Naive thymus-derived CD4-positive, alpha-beta T cell (primary cell): ENCODE results near the gene FSD2. TPM values are rescaled to one million over a fixed set of nuclear protein-coding genes. Genes with fewer than 3 reads are reported as not detected.
"Not testable (repeated sequence)": the region's sequence is repeated elsewhere in the genome, so short reads cannot be mapped to it uniquely, and the experiment has no call there.

ENCODE experiments used
- ATAC-seq: fragments of 150-1000 bp; cut with Tn5 transposase; 2 replicates; pipeline ENCODE4 v1.10.0; 2021; ENCODE audit warnings: mild to moderate bottlenecking, moderate library complexity
- CTCF ChIA-PET: fragments of 350-600 bp; sonication (Branson Sonifier 250); formaldehyde crosslinking; loops from one replicate; lab custom pipeline; 2021; ENCODE audit warnings: antibody characterized with exemption; lab: Charles Lee
- POLR2A ChIA-PET: fragments of 350-600 bp; sonication (Branson Sonifier 250); formaldehyde crosslinking; loops from one replicate; lab custom pipeline; 2021; ENCODE audit warnings: antibody characterized with exemption, inconsistent platforms; lab: Charles Lee
- DNase-seq, 9 donors: peaks; one replicate each; pipeline versions ENCODE4 v3.0.0 to v3.0.0-alpha.2; 2020 to 2022; ENCODE audit warnings: mixed read lengths in 1 of 9
- H3K27ac ChIP-seq: one replicate; pipeline ENCODE4 v1.7.0; 2013; ENCODE audit warnings: mild to moderate bottlenecking, low read depth, low read length, moderate library complexity
- H3K27me3 ChIP-seq, 2 donors: one replicate each; pipeline ENCODE4 v1.7.0; 2013; ENCODE audit warnings: low read length in 2 of 2, mild to moderate bottlenecking in 2 of 2, moderate library complexity in 2 of 2; ENCODE audit not compliant: control insufficient read depth in 2 of 2, insufficient read depth in 2 of 2
- H3K36me3 ChIP-seq, 3 experiments: 1 replicate in 2 of 3; 2 replicates in 1 of 3; pipeline ENCODE4 v1.7.0; 2013; ENCODE audit warnings: low read length in 3 of 3, mild to moderate bottlenecking in 3 of 3, moderate library complexity in 1 of 3; ENCODE audit not compliant: insufficient read depth in 3 of 3, control insufficient read depth in 2 of 3
- H3K4me1 ChIP-seq, 2 donors: one replicate each; pipeline ENCODE4 v1.7.0; 2013; ENCODE audit warnings: low read length in 2 of 2, mild to moderate bottlenecking in 2 of 2, moderate library complexity in 1 of 2; ENCODE audit not compliant: control insufficient read depth in 2 of 2, insufficient read depth in 2 of 2
- H3K4me3 ChIP-seq: 2 replicates; pipeline ENCODE4 v1.7.0; 2013; ENCODE audit warnings: mild to moderate bottlenecking, low read length
- H3K9me3 ChIP-seq, 3 experiments: 1 replicate in 2 of 3; 2 replicates in 1 of 3; pipeline ENCODE4 v1.7.0; 2013; ENCODE audit warnings: low read length in 3 of 3; ENCODE audit not compliant: control insufficient read depth in 2 of 3
- H3K27ac Mint-ChIP-seq, 9 donors: one replicate each; pipeline ENCODE4 v1.8.0; 2020 to 2022; ENCODE audit warnings: mixed read lengths in 9 of 9, mild to moderate bottlenecking in 8 of 9, moderate library complexity in 5 of 9, inconsistent platforms in 2 of 9
- H3K27me3 Mint-ChIP-seq, 5 donors: one replicate each; pipeline ENCODE4 v1.8.0; 2021 to 2022; ENCODE audit warnings: mixed read lengths in 5 of 5, mild to moderate bottlenecking in 1 of 5
- H3K36me3 Mint-ChIP-seq, 5 donors: one replicate each; pipeline ENCODE4 v1.8.0; 2020 to 2022; ENCODE audit warnings: mixed read lengths in 5 of 5, mild to moderate bottlenecking in 3 of 5, inconsistent platforms in 1 of 5
- H3K4me1 Mint-ChIP-seq, 7 donors: one replicate each; pipeline ENCODE4 v1.8.0; 2020 to 2022; ENCODE audit warnings: mixed read lengths in 7 of 7, mild to moderate bottlenecking in 3 of 7, inconsistent platforms in 1 of 7
- H3K4me3 Mint-ChIP-seq, 10 donors: one replicate each; pipeline ENCODE4 v1.8.0; 2020 to 2022; ENCODE audit warnings: mild to moderate bottlenecking in 10 of 10, mixed read lengths in 10 of 10, moderate library complexity in 6 of 10, inconsistent platforms in 2 of 10
- H3K9me3 Mint-ChIP-seq, 11 donors: one replicate each; pipeline ENCODE4 v1.8.0; 2020 to 2022; ENCODE audit warnings: mixed read lengths in 11 of 11, mild to moderate bottlenecking in 4 of 11, inconsistent platforms in 1 of 11, moderate library complexity in 1 of 11
- intact Hi-C, 2 donors: fragments of 100-400 bp; cut with micrococcal nuclease; formaldehyde crosslinking; loops; one replicate each; pipeline ENCODE4 v1.15.1; 2023
- polyA plus RNA-seq, 2 donors: library from polyadenylated mRNA; unstranded; fragments of 300-500 nt; fragmentation: Illumina TruSeq; gene quantifications; one replicate each; pipeline ENCODE4 v1.2.3, GENCODE V29; 2021
- total RNA-seq, 6 experiments: library from RNA in 5 of 6; stranded (reverse) in 5 of 6; gene quantifications; 1 replicate in 5 of 6; 2 replicates in 1 of 6; pipeline ENCODE4 v1.2.3 and lab custom pipeline; 2021 to 2026

Gene FSD2
- total and polyA plus RNA-seq, 7 experiments from 2014 or later: not detected

GRCh38 chr15:82831894-82832600, 26.2 kb upstream of the FSD2 start:
- ChIA-PET CTCF (interaction anchor here (1.2 kb wide), 1 partner anchor 11 kb away, joined by 3 read pairs; no protein-coding TSS in a partner anchor), POLR2A (no interaction called here)
- Mint-ChIP-seq H3K9me3 (peaks cover 0 to 2% (median 0%) of the 10 kb centered on the region in 11 donors), H3K27ac (peak overlapping the region in 4 of 9 donors; percentile 28 to 95 (median 56)), H3K4me3 (peak overlapping the region in 1 of 10 donors; percentile 55), H3K27me3 (no peaks in the 10 kb centered on the region), H3K36me3 (peaks cover 28 to 77% (median 66%) of the 10 kb centered on the region in 5 donors), H3K4me1 (peaks cover 3 to 55% (median 13%) of the 10 kb centered on the region in 7 donors)
- ATAC-seq (no peak), DNase-seq (no peak)
- Histone ChIP-seq H3K9me3 (no peaks in the 10 kb centered on the region), H3K4me1 (no peaks in the 10 kb centered on the region), H3K27ac (no peak overlapping the region), H3K4me3 (no peak overlapping the region), H3K36me3 (peaks cover 49 to 95% (median 52%) of the 10 kb centered on the region in 3 experiments), H3K27me3 (no peaks in the 10 kb centered on the region)
- intact Hi-C loops: loop anchor here in 1 of 2 donors (1.0 to 5.0 kb wide), 2 partner anchors 21 to 170 kb away; no protein-coding TSS in a partner anchor

GRCh38 chr15:82830427-82831173, 24.7 kb upstream of the FSD2 start:
- intact Hi-C loops: loop anchor here in 1 of 2 donors (5.0 kb wide), 1 partner anchor 172 kb away; no protein-coding TSS in a partner anchor
- Mint-ChIP-seq H3K4me3 (no peak overlapping the region), H3K27ac (peak overlapping the region in 1 of 9 donors; percentile 48), H3K27me3 (no peaks in the 10 kb centered on the region), H3K4me1 (peaks cover 3 to 53% (median 13%) of the 10 kb centered on the region in 7 donors), H3K36me3 (peaks cover 22 to 75% (median 64%) of the 10 kb centered on the region in 5 donors), H3K9me3 (no peaks in the 10 kb centered on the region)
- DNase-seq (no peak), ATAC-seq (no peak)
- Histone ChIP-seq H3K4me3 (no peak overlapping the region), H3K9me3 (no peaks in the 10 kb centered on the region), H3K27me3 (no peaks in the 10 kb centered on the region), H3K27ac (no peak overlapping the region), H3K36me3 (peaks cover 49 to 94% (median 55%) of the 10 kb centered on the region in 3 experiments), H3K4me1 (no peaks in the 10 kb centered on the region)
- CTCF ChIA-PET: interaction anchor here (0.7 kb wide), 1 partner anchor 8 kb away, joined by 4 read pairs; no protein-coding TSS in a partner anchor
- POLR2A ChIA-PET: no interaction called here

GRCh38 chr15:82829234-82829633, 23.4 kb upstream of the FSD2 start:
- ATAC-seq: no peak
- H3K9me3 ChIP-seq: no peaks in the 10 kb centered on the region
- Mint-ChIP-seq H3K36me3 (peaks cover 22 to 67% (median 61%) of the 10 kb centered on the region in 5 donors), H3K4me3 (peak overlapping the region in 1 of 10 donors; percentile 48), H3K27me3 (no peaks in the 10 kb centered on the region), H3K4me1 (peaks cover 3 to 52% (median 11%) of the 10 kb centered on the region in 7 donors), H3K27ac (peak overlapping the region in 3 of 9 donors; percentile 28 to 38 (median 31)), H3K9me3 (no peaks in the 10 kb centered on the region)
- ChIA-PET CTCF (no interaction called here), POLR2A (interaction anchor here (0.7 kb wide), 1 partner anchor 25 kb away, joined by 4 read pairs; no protein-coding TSS in a partner anchor)
- H3K27ac ChIP-seq: no peak overlapping the region
- no peaks in the 10 kb centered on the region for H3K4me1 ChIP-seq
- H3K27me3 ChIP-seq: no peaks in the 10 kb centered on the region
- intact Hi-C loops: loop anchor here in 1 of 2 donors (2.0 kb wide), 1 partner anchor 18 kb away; no protein-coding TSS in a partner anchor
- DNase-seq: no peak
- H3K4me3 ChIP-seq: no peak overlapping the region
- H3K36me3 ChIP-seq: peaks cover 46 to 90% (median 59%) of the 10 kb centered on the region in 3 experiments

- peak overlapping the region in 2 of 9 donors; percentile 18 to 52 for H3K27ac Mint-ChIP-seq
- H3K36me3 ChIP-seq: peaks cover 45 to 88% (median 52%) of the 10 kb centered on the region in 3 experiments
- peaks cover 3 to 47% (median 9%) of the 10 kb centered on the region in 7 donors for H3K4me1 Mint-ChIP-seq
- peak overlapping the region in 2 of 10 donors; percentile 6 to 48 for H3K4me3 Mint-ChIP-seq
- CTCF ChIA-PET: no interaction called here
- no peaks in the 10 kb centered on the region for H3K27me3 ChIP-seq
- POLR2A ChIA-PET: no interaction called here
- intact Hi-C loops: loop anchor here in 1 of 2 donors (2.0 kb wide), 1 partner anchor 17 kb away; no protein-coding TSS in a partner anchor
- H3K36me3 Mint-ChIP-seq: peaks cover 22 to 61% (median 53%) of the 10 kb centered on the region in 5 donors
- no peak overlapping the region for H3K27ac ChIP-seq
- H3K4me1 ChIP-seq: no peaks in the 10 kb centered on the region
- DNase-seq (no peak), ATAC-seq (no peak)
- no peaks in the 10 kb centered on the region for H3K9me3 Mint-ChIP-seq
- no peaks in the 10 kb centered on the region for H3K9me3 ChIP-seq
- no peaks in the 10 kb centered on the region for H3K27me3 Mint-ChIP-seq
- no peak overlapping the region for H3K4me3 ChIP-seq
Measured at GRCh38 chr15:82828075-82828474, 22.2 kb upstream of the FSD2 start.

- Histone ChIP-seq H3K4me1 (no peaks in the 10 kb centered on the region), H3K9me3 (no peaks in the 10 kb centered on the region), H3K27me3 (no peaks in the 10 kb centered on the region), H3K27ac (no peak overlapping the region), H3K4me3 (no peak overlapping the region), H3K36me3 (peaks cover 30 to 65% (median 34%) of the 10 kb centered on the region in 3 experiments)
- no peak overlapping the region for H3K4me3 Mint-ChIP-seq
- ChIA-PET POLR2A (no interaction called here), CTCF (no interaction called here)
- H3K9me3 Mint-ChIP-seq: no peaks in the 10 kb centered on the region
- intact Hi-C loops: no loop called here
- peaks cover 2 to 13% (median 4%) of the 10 kb centered on the region in 7 donors for H3K4me1 Mint-ChIP-seq
- H3K36me3 Mint-ChIP-seq: peaks cover 12 to 53% (median 41%) of the 10 kb centered on the region in 5 donors
- no peaks in the 10 kb centered on the region for H3K27me3 Mint-ChIP-seq
- DNase-seq: no peak
- no peak overlapping the region for H3K27ac Mint-ChIP-seq
- no peak for ATAC-seq
Measured at GRCh38 chr15:82823049-82823448, 17.2 kb upstream of the FSD2 start.

- POLR2A ChIA-PET, H3K27me3 ChIP-seq, DNase-seq, ATAC-seq, H3K27ac ChIP-seq, H3K9me3 Mint-ChIP-seq, H3K27me3 Mint-ChIP-seq, H3K9me3 ChIP-seq, intact Hi-C loops, H3K27ac Mint-ChIP-seq, H3K4me3 ChIP-seq, H3K4me3 Mint-ChIP-seq, CTCF ChIA-PET, H3K4me1 ChIP-seq: not testable (repeated sequence)
- H3K36me3 Mint-ChIP-seq: peaks cover 14 to 53% (median 41%) of the 10 kb centered on the region in 5 donors
- peaks cover 5 to 17% (median 9%) of the 10 kb centered on the region in 7 donors for H3K4me1 Mint-ChIP-seq
- H3K36me3 ChIP-seq: peaks cover 28 to 64% (median 29%) of the 10 kb centered on the region in 3 experiments
Measured at GRCh38 chr15:82821851-82822250, 16.0 kb upstream of the FSD2 start.
